Gastrocnemius medialis (tissue), 4 donors: ENCODE results near the gene TECPR2.

Experiments
- POLR2A ChIP-seq, 2 donors: fragments of 450-650 bp; IDR thresholded peaks; one replicate each; pipeline ENCODE4 v1.6.1; 2017; ENCODE audit warnings: antibody characterized with exemption in 2 of 2, mild to moderate bottlenecking in 2 of 2, moderate library complexity in 2 of 2
- TF ChIP-seq, protein P1 (sequence below), 5 experiments: fragments of 450-650 bp in 3 of 5; fragments of 200-600 bp in 2 of 5; sonication (generic) in 2 of 5; IDR thresholded peaks in 4 of 5; conservative IDR thresholded peaks in 1 of 5; 1 replicate in 4 of 5; 2 replicates in 1 of 5; pipeline ENCODE4 v1.5.1; 2016 to 2019; ENCODE audit warnings: antibody characterized with exemption in 5 of 5, mild to moderate bottlenecking in 3 of 5, moderate library complexity in 3 of 5

GRCh38 chr14:102512793-102513300 lies 150.1 kb downstream of the TECPR2 start:
- TF ChIP-seq, protein P1, sequence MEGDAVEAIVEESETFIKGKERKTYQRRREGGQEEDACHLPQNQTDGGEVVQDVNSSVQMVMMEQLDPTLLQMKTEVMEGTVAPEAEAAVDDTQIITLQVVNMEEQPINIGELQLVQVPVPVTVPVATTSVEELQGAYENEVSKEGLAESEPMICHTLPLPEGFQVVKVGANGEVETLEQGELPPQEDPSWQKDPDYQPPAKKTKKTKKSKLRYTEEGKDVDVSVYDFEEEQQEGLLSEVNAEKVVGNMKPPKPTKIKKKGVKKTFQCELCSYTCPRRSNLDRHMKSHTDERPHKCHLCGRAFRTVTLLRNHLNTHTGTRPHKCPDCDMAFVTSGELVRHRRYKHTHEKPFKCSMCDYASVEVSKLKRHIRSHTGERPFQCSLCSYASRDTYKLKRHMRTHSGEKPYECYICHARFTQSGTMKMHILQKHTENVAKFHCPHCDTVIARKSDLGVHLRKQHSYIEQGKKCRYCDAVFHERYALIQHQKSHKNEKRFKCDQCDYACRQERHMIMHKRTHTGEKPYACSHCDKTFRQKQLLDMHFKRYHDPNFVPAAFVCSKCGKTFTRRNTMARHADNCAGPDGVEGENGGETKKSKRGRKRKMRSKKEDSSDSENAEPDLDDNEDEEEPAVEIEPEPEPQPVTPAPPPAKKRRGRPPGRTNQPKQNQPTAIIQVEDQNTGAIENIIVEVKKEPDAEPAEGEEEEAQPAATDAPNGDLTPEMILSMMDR (IDR thresholded peaks at IDR 0.05 in 4 of 5, conservative IDR thresholded peaks at IDR 0.05 in 1 of 5) = no peak
- no peak for TF ChIP-seq POLR2A (IDR thresholded peaks at IDR 0.05)
